CD4-positive, alpha-beta T cell treated with Interleukin-12 subunit alpha and Interleukin-12 subunit beta, for 1 hour (primary cell): ENCODE results near the gene MAP3K12.
"Not testable (repeated sequence)": the region's sequence is repeated elsewhere in the genome, so short reads cannot be mapped to it uniquely, and the experiment has no call there.

ENCODE experiments used
- DNase-seq: peaks from one replicate; pipeline ENCODE4 v3.0.0-alpha.2; 2020

Gene MAP3K12

GRCh38 chr12:53465679-53466078 is 33.6 kb downstream of the MAP3K12 start:
- no peak for DNase-seq

GRCh38 chr12:53464685-53465418 is 34.4 kb downstream of the MAP3K12 start:
- DNase-seq, result no peak

- no peak for DNase-seq
Observed at GRCh38 chr12:53463802-53464560, 35.3 kb downstream of the MAP3K12 start.

- DNase-seq, result no peak
Observed at GRCh38 chr12:53462935-53463334, 36.3 kb downstream of the MAP3K12 start.

GRCh38 chr12:53461591-53461990 is 37.7 kb downstream of the MAP3K12 start:
- DNase-seq, result no peak

GRCh38 chr12:53461059-53461458 is 38.2 kb downstream of the MAP3K12 start:
- no peak for DNase-seq

GRCh38 chr12:53459097-53459496 is 40.2 kb downstream of the MAP3K12 start:
- DNase-seq, result no peak

GRCh38 chr12:53456654-53457366 is 42.4 kb downstream of the MAP3K12 start:
- no peak for DNase-seq

- no peak for DNase-seq
Observed at GRCh38 chr12:53454707-53455106, 44.6 kb downstream of the MAP3K12 start.

- DNase-seq, result no peak
Observed at GRCh38 chr12:53453953-53454640, 45.2 kb downstream of the MAP3K12 start.

- DNase-seq, result peak; percentile 84
Observed at GRCh38 chr12:53452159-53453077, 46.8 kb downstream of the MAP3K12 start.

GRCh38 chr12:53451661-53452158 is 47.5 kb downstream of the MAP3K12 start, which contains the start of gene PCBP2:
Gene PCBP2 (plus strand): TSS chr12:53452102. CDS start chr12:53454801, 2,699 bp downstream.
- DNase-seq, result peak; percentile 99

- DNase-seq, result no peak
Observed at GRCh38 chr12:53450936-53451335, 48.3 kb downstream of the MAP3K12 start.

- not testable (repeated sequence) for DNase-seq
Observed at GRCh38 chr12:53444593-53445325, 54.5 kb downstream of the MAP3K12 start.

GRCh38 chr12:53443955-53444354 is 55.3 kb downstream of the MAP3K12 start:
- DNase-seq, result no peak

- peak; percentile 99 for DNase-seq
Observed at GRCh38 chr12:53441040-53441833, 58.0 kb downstream of the MAP3K12 start, which contains the start of gene PRR13. Gene PRR13 (plus strand): TSS chr12:53441734. CDS start chr12:53442715, 981 bp downstream.

- DNase-seq, result not testable (repeated sequence)
Observed at GRCh38 chr12:53439582-53439981, 59.7 kb downstream of the MAP3K12 start.

- DNase-seq, result not testable (repeated sequence)
Observed at GRCh38 chr12:53435326-53435725, 63.9 kb downstream of the MAP3K12 start.

- no peak for DNase-seq
Observed at GRCh38 chr12:53431187-53431586, 68.1 kb downstream of the MAP3K12 start.

GRCh38 chr12:53430116-53430515 is 69.1 kb downstream of the MAP3K12 start:
- DNase-seq, result no peak
